HG03565 (cell line): ENCODE measurements around the gene CUL4A.

Experiments used
- ATAC-seq: cut with Tn5 transposase; IDR thresholded peaks from one replicate; pipeline ENCODE4 v1.9.1; 2021; ENCODE audit warnings: mild to moderate bottlenecking, moderate library complexity; ENCODE audit not compliant: unreplicated experiment

Gene CUL4A

DNA sequence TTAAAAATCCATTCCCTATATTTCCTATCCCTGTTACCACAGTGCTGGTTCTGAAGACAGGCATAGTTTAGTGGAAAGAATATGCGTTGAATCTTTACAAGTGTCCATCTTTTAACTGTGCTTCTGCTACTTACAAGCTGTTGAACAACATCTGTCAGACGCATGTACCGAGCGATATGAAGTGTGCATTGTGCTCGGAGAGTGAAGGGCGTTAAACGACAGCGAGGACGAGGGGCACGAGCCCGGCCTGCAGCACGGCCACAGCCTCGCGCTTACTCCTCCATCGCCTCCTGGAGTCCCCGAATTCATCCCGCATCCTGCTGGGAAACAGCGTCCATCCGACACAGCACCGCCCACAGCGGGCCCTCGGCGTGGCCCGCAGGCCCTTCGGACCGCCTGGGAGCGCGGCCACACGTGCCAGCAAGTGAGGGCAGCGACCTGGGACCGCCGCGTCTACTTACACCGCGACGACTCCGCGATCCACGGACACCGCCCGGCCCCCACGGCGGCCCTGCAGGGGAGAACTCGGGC, 1.5 kb upstream of the CUL4A start:
- ATAC-seq: peak; percentile 3

DNA sequence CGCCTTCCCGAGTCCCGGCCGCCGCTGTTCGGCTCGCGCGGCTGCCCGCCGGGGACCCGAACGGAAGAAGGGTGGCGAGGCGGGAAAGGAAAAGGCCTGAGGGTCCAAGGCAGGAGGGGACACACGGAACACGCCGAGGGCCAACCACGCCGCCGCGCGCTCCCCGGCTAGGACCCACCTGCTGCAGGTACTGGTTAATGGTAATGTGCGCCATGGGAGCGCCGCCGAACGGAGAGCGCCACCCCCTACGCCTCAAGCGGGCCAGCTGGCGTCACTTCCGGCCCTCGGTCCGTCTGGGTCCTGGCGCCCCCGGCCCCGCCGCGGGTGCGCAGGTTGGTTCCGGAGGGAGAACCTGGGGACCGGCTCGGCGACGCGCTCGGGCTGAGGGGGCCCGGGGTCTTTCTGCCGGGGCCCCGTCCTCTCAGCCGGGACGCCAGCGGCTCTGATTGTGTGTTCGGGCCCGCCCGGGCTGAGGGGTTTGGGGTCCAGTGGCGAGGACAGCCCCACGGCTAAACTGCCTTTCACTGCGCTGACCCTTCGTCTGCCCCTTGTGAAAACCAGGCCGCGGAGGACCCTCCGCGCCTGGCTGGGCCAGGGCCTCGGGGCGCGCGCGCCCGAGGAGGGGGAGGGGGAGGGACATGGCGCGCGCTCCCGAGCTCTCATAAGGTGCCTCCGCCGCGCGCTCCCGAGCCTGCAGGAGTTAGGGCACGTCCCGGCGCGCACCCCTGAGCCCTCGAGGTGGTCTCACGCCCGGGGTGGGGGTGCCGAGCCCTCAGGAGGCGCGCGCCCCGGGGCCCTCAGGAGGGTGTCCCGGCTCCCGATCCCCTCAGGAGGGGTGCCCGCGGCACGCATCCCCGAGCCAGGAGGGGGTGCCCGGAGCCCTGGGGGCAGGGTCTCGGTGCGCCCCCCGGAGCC, 735 bp upstream of the CUL4A start, which contains the start of gene PCID2:
TSS of gene PCID2 (minus strand) at position 249 of the 915 bp plus-strand sequence. CDS start at position 214, 35 bp downstream.
- ATAC-seq: peak; percentile 71

DNA sequence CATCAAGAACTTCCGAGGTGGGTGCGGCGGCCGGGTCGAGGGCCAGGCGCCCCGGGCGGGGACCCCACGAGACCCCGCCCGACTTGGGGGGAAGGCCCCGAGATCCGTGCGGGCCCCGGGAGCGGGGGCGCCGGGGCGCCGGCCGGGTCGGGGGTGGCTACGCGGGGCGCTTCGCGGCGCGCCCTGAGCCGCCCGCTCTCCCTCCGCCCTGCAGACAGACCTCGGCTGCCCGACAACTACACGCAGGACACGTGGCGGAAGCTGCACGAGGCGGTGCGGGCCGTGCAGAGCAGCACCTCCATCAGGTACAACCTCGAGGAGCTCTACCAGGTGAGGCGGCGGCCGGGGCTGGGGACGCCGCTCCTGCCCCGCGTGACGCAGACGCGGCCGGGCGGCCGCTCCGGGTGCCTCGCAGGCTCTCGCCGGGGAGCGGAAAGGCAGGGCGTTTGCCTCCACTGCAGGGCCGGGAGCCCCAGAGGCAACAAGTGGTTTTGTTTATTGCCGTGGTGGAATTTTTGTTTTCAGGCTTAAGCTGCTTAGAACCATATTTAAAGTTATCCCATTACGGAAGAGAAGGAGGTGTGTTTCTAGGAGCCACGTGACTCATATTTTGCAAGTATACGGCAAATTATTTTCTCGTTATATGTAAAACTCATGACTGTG, 477 bp downstream of the CUL4A start:
- ATAC-seq: peak; percentile 33

DNA sequence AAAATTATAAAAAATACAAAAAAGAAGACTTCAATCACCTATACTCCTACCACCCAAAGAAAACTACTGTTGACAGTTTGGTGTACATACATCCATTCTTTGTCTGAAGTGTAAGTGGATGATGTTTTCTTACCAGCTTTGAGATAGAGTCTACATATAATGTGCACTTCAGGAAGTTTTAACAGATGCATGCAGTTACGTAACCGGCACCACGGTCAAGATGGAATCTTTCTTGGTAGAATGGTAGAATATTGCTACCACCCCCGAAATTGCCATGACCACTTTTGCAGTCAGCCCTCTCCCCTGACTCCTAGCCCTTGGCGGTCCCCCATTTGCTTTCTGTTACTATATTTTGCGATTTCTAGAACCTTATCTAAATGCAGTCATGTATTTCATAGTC, 1.4 kb downstream of the CUL4A start:
- no peak for ATAC-seq

DNA sequence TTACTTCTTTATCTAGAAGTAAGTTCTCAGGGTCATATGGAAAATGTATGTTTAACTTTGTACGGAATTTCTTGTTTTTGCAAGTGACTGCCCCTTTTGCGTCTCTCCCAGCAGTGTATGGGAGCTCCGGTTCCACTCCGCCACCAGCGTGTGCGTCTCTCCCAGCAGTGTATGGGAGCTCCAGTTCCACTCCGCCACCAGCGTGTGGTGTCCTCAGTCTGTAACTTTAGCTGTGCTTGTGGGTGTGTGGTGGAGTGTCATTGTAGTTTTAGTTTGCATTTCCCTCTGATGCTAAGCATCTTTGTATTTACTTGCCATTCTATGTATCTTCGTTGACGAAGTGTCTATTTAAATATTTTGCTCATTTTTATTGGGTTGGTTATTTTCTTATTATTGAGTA, 2.4 kb downstream of the CUL4A start:
- no peak for ATAC-seq

DNA sequence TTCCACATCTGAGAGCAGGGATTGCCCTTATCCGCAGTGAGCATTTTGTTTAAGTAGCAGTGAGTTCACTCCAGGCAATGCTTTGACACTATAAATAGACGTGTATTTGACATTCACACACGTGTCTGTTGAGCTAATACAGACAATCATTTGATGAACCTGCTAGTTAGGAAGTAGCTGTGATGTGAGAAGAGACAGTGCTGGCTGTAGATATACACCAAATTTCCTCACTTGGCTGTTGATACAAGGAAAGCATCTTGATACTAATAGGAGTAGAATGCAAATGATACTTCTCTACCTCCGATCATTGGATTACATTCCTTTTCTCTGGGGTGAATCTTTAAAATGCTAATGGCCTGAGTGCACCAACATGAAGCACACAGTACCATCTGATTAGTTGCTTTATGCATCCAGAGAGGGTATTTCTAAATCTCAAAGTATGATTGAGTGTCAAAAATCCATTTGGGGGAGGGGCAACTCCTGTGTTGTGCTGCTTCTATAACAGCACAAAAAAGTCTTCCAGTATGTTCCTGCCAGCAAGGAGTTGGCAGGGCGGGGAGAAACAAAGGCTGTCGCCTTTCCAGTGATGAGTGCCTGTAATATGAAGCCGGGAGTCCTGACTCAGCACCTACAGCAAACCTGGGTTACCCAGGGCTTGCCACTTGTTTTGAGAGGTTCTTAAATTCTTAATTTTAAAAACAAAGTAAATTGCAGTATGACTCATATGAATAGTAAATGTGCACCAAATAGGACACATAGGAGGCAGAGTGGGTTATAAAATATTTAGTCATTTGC, 7.0 kb downstream of the CUL4A start:
- ATAC-seq: no peak

DNA sequence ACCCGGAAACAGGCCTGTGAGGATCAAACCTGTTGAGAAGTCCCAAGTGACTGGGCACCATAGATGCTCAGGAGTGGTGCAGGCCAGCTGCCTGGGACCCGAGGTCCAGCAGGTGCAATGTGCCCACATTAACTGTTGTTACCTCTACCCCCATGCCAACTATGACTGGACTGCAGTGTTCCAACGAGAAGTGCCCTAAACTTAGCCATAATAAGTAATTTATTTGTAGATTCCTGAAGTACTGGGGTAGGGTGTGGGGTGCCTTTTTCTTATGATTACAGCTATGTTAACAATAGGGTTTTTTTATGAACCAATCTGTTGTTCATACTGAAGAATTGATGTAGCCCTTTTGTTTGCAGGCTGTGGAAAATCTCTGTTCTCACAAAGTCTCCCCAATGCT, 9.2 kb downstream of the CUL4A start:
- ATAC-seq: no peak

DNA sequence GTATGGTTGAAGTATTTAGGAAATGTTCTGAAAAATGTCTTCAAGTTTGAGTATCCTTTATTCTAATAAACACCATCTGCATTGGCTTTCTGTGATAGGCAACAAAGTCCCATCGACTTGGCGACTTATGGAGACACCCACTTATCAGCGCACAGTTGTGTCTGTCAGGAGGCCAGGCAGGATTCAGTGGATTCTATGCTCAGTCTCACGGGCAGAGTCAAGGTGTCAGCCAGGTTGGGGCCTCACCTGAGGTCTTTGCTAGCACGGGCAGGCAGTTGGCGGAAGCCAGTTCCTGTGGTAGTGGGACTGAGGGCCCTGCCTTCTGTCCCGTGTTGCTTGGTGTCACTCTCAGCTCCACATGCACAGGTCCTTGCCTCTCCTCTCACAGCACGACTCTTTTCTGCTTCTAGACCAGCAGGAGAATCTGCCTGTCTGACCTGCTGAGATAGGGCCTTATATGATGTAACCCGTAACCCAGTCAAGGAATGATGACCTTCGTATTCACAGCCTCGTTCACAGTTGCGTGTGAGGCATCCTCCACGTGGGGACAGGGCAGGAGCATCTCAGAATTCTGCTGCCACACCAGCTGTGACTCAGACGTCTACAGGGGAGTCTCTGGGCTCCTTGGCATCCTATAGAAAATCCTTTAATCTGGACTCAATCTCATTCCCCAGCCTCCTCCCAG, 10.0 kb downstream of the CUL4A start:
- no peak for ATAC-seq

DNA sequence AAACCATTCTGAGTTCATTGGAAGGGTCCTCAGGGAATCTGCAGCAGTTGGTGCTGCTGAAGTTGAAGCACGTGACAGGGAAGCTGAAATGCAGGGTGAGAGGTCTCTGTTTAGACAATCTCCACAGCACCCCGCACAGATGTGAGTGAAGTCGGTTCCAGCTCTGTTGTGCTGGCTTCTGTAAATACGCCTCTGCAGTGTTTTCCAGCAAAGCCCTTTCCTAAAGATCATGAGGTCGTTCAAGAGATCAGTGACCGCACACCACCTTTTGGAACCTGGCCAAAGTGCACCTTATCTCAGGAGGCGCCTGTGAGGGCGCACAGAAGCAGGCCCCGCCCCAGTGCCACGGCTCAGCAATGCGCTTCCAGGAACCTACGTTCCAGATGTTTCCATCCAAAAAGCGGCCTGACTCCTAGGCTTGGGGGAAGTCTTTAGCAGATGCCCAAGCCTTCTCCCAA, 10.8 kb downstream of the CUL4A start:
- ATAC-seq: no peak

DNA sequence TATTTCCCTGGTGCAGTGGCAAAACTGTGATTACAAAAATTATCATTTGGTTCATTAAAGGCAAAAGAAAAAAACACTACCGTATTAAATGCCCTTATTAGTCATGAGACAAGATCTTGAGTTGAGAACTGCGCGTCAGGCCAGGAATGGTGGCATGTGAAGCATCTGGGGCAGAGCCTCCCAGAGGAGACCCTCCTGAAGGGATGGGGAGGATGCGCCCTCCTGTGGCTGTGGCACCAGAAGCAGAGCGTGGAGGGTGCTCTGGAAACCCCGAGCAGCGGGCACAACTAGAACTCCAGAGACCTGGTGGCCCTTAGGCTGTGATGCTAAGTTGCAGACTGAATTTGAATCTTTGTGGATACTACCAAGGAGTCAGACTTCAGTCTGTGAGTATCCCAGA, 11.5 kb downstream of the CUL4A start:
- ATAC-seq: no peak

DNA sequence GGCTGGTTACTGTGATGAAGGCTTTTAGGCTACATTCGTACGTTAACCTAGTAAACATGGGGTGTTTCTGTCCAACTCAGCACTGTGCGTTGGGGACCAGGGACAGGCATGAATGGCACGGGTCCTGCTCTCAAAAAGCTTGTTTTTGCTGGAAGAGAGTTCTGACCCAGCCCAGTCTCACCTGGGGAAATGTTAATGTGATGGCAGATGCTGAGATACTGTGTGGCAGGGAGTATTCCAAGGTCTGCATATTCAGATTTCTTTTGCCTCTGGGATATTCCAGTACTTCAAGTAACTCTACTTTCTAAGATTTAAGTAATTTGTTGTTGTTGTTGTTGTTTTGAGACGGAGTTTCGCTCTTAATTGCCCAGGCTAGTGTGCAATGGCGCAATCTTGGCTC, 13.7 kb downstream of the CUL4A start:
- ATAC-seq: no peak

DNA sequence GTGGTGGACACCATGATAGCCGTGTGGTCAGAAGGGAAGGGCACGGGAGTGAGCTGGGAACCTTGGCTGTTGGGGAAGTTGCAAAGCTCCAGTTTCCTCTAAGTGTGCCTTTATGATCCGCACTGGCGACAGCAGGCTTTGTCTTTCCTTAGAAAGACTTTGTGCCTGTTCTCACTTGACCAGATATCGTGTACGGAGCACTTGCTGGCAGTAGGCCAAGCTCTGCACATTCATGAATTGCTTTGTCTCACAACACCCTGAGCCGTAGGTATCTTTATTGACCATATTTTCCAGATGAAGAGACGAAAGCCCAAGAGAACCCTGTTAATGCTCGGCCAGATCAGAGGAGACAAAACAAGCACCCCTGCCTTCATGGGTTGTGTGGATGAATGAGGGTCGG, 15.1 kb downstream of the CUL4A start:
- ATAC-seq: no peak

DNA sequence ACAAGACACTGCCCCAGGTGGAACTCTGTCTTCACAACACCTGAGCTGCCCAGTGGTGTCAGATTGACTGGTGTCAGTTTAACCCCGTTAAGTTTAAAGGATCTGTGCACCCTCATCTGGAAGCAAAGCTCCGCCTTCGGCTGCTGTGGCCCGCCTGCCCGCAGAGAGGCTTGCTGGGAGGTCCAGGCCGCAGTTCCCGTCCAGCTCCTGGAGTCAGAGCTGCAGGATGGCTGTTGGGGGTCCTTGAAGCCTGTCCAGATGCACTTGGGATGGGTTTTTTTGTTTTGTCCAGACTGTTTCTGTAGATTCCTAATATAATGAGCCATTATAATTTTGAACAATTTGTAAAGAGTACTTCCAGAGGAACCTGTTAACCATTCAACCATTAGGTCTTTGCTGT, 16.1 kb downstream of the CUL4A start:
- no peak for ATAC-seq

DNA sequence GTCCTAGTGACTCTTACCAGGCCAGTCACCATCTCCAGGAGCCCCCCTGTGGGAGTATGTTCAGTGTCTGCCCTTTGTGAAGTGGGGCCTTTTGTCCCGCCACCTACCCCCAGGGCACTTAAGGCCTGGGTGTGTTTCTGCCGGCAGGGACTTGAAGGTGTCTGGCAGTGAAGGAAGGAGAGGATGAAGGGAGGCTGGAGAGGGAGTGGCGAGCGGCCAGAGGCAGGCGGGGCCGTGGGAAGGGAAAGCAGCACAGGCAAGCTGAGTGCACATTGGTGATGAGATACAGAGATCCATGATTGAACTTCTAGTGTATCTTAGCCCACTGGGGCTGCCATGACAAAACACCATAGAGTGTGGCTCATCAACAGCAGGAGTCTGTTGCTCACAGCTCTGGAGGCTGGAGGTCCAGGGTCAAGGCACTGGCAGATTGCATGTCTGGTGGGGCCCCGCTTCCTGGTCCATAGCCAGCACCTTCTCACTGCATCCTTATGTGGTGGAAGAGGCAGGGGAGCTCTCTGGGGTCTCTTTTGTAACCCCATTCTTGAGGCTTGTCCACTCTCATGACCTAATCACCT, 17.5 kb downstream of the CUL4A start:
- no peak for ATAC-seq

DNA sequence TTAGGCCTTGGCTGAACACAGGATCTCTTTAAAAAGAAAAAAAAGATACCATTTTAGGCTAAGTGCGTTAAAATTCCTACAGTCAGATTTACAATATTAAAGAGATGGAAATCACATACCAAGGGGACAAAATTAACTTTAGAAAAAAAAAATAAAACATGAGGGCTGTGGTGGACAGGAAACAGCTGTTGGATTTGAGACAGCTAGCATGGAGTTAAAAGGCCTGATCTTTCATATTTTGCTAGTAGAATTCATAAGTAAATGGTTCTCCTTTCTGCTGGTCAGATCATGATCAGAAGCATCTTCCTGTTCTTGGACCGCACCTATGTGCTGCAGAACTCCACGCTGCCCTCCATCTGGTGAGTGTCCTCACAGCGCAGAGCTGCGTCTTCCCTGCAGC, 19.7 kb downstream of the CUL4A start:
- no peak for ATAC-seq

DNA sequence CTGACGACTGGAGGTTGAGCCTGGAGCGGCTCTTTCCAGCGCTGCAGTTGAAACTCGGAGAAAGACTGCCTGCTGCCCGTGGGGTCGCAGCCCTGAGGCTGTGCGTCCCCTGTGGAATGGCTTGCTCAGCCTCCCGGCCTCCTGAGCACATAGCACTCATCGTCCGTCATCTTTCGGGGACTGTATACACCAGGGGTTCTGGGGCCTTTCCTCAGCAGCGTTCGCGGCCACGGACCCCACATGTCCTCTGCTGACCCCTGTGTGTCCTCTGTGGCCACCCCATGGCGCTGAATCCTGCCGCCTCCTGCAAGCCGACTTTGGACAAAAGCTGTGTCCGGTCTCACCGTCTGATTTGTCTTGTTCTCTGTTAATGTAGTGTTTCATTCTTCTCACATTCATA, 20.4 kb downstream of the CUL4A start:
- no peak for ATAC-seq

DNA sequence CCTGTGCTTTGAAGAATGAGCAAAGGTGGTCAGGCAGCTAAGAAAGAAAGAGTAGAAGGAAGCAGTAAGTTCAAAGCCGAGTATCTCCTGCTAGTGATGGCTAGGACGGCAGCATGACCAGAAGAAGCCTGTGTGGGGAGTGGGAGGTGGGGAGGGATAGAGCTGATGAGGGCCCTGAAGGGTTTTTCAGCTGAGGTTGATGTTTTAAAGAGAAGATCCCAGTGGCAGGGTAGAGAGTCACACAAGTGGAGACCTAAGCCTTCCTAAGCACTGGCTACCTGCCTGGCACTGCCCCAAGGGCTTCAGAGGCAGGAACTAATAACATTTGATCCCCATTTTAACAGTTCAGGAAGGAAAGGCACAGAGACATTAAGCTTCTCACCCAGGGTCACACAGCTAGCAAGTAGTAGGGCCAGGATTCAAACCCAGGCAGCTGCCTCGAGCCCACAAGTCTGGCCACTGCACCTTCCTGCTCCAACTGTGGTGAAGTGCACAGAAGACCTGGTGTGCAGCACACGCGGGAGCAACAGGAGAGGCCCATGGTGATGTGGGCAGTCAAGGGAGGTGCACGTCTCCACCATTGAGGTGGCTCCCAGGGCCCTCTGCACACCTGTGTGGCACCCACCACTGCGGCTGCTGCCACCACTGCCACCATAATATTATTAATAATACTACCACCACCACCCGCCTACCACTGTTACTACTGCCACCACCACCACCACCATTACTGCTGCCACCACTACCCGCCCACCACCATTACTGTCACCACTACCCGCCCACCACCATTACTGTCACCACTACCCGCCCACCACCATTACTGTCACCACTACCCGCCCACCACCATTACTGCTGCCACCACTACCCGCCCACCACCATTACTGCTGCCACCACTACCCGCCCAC, 22.1 kb downstream of the CUL4A start:
- no peak for ATAC-seq

DNA sequence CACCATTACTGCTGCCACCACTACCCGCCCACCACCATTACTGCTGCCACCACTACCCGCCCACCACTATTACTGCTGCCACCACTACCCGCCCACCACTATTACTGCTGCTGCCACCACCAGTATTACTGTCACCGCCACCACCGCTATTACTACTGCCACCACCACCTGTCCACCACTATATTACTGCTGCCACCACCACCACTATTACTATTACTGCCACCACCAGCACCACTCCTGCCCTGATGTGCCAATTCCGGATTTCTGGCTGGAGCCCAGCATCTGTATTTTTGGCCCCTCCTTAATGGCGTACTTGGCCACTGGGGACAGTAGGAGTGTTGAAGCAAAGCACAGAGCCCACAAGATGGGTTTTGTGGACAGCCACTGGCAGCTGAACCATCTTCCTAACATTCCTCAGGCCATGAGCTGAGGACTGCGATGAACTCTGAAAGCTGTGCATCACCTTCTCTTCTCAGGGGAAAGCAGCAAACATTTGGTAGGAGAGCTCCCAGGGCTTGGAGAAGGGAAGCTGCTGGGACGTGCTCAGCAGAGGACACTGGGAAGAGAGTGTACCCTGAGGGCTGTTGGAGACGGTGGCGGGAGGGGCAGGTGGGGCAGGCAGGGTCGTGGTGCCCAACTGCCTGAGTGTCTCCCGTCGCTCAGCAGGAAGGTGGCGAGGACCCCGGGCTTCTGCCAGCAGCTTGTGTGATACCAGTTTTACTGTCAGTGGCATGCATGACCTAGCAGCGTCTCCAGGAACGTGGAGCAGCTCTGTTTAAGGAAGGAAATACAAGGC, 23.0 kb downstream of the CUL4A start:
- no peak for ATAC-seq
